NCI-H2029 (cell line): ENCODE data around the gene HRAS.
A peak's percentile ranks its signal among the peaks of the same experiment; 100 is the strongest.

Experiments used
- DNase-seq: peaks from one replicate; lab custom pipeline; 2025; lab: John Stamatoyannopoulos, UW

HRAS gene

DNA sequence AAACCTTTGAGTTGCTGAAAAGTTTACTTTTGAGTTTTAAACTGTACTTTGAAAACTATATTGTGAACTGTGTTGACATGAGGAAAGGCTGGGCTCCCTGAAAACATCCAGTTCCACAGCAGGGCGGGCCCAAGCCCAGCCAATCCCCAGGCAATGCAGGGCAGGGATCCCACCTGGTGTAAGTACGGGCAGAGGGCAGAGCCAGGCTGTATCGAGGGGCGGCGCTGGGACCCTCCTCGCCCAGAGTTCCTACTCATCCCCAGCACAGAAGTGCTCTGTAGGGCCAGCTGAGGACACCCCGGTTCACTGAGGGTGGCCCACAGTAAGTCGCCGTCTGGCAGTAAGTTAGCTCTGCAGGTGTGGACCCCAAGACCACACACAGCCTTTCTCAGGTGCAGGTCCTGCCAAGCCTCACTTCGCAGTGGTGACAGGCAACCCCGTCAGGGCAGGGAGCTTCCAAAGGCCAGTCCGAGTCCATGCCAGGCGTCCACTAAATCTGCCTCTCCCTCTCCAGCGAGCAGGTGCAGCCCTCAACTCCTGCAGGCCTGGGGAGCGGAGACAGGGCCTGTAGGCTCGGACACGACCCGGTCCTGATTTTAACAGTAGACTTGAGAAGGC lies 31.7 kb upstream of the HRAS start:
- no peak for DNase-seq

DNA sequence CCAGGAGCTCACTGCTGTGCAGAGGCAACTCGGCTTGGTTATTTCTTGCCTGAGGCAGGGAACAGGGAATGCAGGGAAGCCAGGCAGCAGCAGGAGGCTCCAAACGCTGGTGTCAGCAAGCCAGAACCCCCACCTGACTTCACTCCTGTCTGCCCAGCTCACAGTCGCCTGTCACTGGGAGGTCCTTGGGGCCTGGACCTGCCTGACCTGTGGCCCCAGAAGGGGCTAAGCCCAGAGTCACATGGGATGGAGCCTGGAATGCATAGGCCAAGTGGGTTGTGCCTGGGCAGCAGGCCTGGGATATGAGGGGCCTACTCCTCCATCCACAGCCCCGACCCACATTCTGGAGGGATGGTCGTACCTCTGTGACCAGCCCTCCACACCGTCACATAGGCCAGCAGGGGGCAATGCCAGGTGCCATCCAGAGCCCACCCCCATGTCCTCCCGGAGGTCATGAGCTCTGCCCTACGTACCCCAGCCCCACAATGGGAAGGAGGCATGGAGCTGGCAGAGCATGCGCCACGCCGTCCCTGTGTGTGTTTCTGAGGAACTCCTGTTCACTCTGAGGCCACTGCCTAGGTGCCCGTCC lies 30.6 kb upstream of the HRAS start:
- no peak for DNase-seq

DNA sequence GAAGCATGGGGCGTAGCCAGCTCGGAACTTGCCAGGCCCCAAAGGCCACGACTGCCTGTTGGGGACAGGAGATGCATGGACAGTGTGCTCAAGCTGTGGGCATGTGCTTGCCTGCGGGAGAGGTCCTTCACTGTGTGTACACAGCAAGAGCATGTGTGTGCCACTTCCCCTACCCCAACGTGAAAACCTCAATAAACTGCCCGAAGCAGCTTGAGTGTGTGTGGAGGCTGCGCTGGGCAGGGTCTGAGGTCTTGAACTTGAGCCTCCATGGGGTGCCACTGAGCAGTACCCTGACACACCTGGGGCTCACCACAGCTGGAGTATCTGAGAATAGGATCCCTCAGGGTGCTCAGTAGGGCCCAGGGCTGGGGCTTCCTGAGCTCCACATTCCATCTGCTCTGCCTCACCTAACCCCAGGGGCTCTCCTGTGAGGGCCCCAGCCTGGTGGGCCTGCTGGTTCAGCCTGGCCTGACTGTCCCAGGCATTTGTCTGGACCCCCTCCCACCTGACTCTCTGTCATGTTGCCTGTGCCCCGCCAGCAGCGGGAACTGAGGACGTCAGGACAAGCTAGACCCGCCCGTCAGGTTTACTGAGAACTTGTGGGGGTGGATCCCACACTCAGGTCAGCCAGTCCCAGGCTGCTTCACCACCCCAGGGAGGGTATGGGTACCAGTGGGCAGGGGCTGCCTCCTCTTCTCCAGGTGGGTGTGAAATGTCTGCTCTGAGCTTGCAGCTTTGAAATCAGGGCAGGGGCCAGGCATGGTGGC lies 28.6 kb upstream of the HRAS start:
- DNase-seq: no peak

DNA sequence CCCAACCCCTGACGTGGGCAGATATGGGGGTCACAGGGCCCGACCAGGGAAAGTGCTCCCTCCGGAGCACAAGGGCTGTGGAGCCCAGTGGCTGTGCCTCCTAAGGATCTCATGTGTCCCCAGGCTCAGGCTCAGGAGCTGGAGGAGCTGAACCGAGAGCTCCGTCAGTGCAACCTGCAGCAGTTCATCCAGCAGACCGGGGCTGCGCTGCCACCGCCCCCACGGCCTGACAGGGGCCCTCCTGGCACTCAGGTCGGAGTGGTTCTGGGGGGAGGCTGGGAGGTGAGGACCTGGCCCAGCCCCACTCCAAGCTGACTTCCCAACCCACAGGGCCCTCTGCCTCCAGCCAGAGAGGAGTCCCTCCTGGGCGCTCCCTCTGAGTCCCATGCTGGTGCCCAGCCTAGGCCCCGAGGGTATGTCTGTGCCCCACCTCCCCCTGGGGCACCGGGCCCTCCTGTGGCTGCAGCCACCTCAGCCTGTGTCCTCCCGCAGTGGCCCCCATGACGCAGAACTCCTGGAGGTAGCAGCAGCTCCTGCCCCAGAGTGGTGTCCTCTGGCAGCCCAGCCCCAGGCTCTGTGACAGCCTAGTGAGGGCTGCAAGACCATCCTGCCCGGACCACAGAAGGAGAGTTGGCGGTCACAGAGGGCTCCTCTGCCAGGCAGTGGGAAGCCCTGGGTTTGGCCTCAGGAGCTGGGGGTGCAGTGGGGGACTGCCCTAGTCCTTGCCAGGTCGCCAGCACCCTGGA lies 27.9 kb upstream of the HRAS start:
- no peak for DNase-seq

- no peak for DNase-seq
Measured at GRCh38 chr11:562046-562645, 26.8 kb upstream of the HRAS start.

- DNase-seq: peak; percentile 20
Measured at GRCh38 chr11:561148-562003, 26.0 kb upstream of the HRAS start.

GRCh38 chr11:560305-561147 lies 25.1 kb upstream of the HRAS start, which contains the start of the genes LMNTD2 and RASSF7:
TSS of gene LMNTD2 (minus strand) at chr11:560738. CDS start at chr11:560716, 22 bp downstream.
TSS of gene RASSF7 (plus strand) at chr11:560970. CDS start at chr11:561769, 799 bp downstream.
- peak; percentile 86 for DNase-seq

DNA sequence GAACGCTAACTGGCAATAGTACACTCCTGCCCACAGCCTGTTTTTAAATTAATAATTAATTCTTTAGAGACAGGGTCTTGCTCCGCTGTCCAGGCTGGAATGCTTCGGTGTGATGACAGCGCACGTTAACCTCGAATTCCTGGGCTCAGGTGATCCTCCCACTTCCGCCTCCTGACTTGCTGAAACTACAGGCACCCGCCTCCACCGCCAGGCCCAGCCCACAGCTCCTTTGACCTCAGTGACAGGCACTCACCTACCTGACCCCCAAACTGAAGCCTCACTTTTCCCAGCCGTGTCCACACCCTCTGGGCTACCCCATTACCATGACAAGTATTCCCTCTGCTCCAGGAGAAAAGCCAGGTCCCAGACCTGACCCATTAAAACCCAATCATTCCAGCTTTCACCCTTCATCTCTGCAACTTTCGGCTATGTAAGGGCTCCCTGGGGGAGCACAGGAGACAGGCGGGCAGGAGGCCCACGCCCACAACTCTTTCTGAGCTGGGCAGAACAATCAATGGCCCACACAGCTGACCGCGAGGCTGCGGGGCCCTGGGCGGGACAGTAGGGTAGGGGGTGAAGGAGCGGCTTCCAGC lies 24.4 kb upstream of the HRAS start:
- DNase-seq: no peak

- no peak for DNase-seq
Measured at GRCh38 chr11:559020-559620, 23.7 kb upstream of the HRAS start.

GRCh38 chr11:558503-558902 lies 23.1 kb upstream of the HRAS start:
- no peak for DNase-seq

DNA sequence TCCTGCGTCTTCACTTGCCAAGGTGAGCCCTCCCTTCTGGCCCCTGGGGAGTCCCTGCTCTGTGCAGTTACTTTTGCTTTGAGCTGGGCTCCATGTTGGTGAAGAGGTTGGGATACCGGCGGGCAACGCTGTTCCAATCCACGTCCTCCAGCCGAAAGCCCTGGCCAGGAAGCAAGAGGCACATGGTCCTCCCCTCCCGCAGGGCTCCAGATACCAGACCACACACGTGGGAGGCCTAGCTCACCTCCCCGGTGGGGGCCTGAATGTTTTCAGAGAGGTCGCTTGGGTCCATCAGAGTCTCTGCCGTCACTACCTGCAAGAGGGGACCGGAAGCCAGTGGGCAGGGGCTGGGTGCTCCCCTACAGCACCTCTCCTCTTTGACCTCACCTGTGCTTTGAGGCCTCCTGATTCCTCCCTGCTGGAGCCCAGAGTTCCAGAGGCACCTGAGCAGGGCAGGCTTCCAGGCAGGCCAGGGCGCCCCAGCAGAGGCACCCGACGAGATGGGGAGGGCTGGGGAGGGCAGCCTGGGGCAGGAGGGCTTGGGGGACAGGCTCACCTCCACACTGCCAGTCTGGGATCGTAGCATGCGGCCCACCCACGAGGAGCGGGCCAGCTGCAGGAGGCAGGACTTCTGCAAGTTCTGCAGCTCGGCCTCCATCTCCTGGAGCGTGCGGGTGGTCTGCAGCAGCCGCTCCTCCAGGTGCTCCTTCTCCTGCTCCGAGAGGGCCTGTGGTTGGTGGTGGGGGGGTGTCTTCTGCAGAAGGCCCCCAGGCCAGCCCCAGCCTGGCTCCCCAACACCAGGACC lies 22.2 kb upstream of the HRAS start:
- DNase-seq: no peak

DNA sequence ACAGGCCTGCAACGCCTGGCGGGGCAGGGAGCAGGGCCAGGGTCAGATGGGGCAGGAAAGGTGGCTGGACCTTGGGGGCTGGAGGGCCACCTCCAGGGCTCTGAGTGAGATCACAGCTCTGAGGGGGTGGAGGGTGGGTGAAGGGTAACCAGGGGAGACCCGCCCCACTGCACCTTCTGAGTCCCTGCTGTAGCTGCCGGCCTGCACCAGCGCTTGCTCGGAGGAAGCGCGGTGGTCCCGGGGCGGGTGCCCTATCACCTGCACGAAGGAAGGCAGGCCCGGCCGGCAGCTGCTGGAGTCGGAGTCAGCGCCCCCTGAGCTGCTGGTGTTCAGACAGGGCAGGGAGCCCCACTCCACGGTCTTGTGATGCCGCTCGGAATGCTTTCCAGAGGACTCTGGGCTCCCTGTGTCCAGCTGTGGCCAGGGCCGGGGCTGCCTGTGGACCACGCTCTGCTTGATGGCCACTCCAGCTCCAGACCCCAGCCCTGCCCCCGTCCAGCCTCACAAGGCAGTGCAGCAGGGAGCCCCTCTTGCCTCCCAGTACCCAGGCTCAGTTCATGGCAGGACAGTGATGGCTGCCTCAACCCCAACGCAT lies 21.4 kb upstream of the HRAS start:
- no peak for DNase-seq

GRCh38 chr11:555780-556661 lies 20.6 kb upstream of the HRAS start:
- no peak for DNase-seq

DNA sequence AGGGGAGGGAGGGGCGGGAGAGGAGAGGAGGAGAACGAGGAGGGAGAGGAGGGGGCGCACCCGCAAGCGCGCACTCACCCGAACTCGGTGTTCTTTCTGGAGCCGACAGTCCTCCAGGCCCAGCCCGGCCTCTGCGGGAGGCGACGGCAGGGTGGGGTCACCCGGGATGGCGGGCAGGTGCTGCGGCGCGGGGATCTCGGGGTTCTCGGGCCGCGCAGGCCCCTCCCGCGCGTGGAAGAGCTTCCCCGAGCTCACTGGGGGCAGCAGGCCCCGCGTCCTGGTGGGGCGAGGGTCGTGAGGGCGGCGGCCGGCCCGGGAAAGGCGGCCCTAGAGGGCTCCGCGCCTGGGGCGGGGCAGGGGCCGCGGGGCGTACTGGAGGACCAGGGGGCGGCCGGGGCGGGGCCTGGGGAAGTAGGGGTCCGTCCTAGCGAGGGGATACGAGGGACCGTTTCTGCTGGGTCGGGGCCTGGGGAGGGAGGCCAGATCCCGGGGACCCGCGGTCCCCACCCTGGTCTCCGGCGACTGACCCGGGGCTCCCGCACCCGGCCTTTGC lies 19.9 kb upstream of the HRAS start:
- DNase-seq: no peak

- peak; percentile 70 for DNase-seq
Measured at GRCh38 chr11:554428-555226, 19.3 kb upstream of the HRAS start.

GRCh38 chr11:553988-554340 lies 18.6 kb upstream of the HRAS start:
- DNase-seq: no peak
